ENCODE results near the gene DCANP1. TPM values are rescaled to one million over a fixed set of nuclear protein-coding genes. Genes with fewer than 3 reads are reported as not detected.

DCANP1 gene
- total and polyA plus RNA-seq, 9 of the 15 experiments (the other 6 are each of a cell fraction or from before 2014, with no cell fraction given): not detected

DNA sequence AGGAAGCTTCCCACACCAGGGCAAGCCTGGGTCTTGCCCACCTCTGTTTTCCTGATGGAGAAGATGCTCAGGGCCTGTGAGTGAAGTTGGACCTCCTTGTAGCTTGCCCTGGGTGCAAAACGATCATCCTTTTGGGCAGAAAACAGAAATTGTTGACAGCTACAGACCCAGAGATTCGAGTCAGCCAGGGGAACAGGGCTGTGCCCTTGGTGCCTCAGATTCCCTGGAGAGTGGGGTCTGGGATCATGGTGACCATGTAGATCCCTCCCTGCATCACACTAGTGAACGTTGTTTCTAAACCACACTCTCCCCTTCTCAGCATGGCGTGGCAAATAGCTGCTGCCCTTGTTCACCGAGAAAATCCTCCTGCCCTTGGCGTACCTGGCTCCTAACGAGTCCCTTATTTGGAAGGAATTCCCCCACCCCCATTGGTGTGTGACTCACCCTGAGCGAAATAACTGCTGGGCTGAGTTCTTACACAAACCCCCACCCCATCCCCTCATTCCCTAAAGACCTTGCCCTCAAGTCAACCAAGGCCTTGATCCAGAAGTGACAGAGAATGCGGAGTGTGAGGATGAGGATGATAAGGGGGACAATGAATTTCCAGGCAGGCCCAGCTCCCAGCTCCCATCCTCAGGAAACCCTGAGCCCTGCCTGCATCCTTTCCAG lies 1.1 kb upstream of the DCANP1 start:
- no TSS peak for BruUV-seq (replicated peaks)
- Histone ChIP-seq H3K27ac (ENCODE audit: extremely low read depth, low read depth, low read length) (no peak overlapping the region), H3K9me3 (replicated peaks; ENCODE audit: control insufficient read depth, insufficient read depth, low read depth, low read length) (no peaks in the 10 kb centered on the region), H3K9ac (ENCODE audit: insufficient read depth in 1 of 2, low read depth in 2 of 2, low read length in 2 of 2) (no peak overlapping the region; a peak in 1 of 4 replicates), H3K4me2 (ENCODE audit: insufficient read depth, low read length) (no peak overlapping the region), H2AFZ (ENCODE audit: low read depth, low read length) (no peak overlapping the region), H3K36me3 (ENCODE audit: control insufficient read depth, insufficient read depth, low read length) (no peaks in the 10 kb centered on the region), H3K79me2 (ENCODE audit: control insufficient read depth, insufficient read depth, low read length) (no peaks in the 10 kb centered on the region), H3K27me3 (ENCODE audit: control insufficient read depth in 2 of 2, insufficient read depth in 2 of 2, low read length in 2 of 2) (no peaks in the 10 kb centered on the region; a peak in 3 of 5 replicates), H4K20me1 (replicated peaks; ENCODE audit: control insufficient read depth, insufficient read depth, low read length) (no peaks in the 10 kb centered on the region; the same call in 1 of the 2 replicates), H3K9me1 (ENCODE audit: control insufficient read depth, insufficient read depth, low read length) (no peaks in the 10 kb centered on the region), H3K4me3 (no peak overlapping the region), H3K4me1 (replicated peaks in 1 of 2; ENCODE audit: control insufficient read depth in 2 of 2, insufficient read depth in 2 of 2, low read length in 2 of 2) (peaks cover 0 to 12% of the 10 kb centered on the region in 2 experiments; a peak in 2 of 5 replicates)
- DNase-seq (ENCODE audit: extremely low read depth in 1 of 4, low spot score in 3 of 4): no peak
- in situ Hi-C loops (cut with MboI): no loop called here
- ChIA-PET POLR2A (interaction anchor here (0.5 to 1.6 kb wide), 5 partner anchors 9 to 104 kb away, joined by 3 to 5 read pairs (median 3); no protein-coding TSS in a partner anchor), CTCF (ENCODE audit: low intra/inter-chr PET ratio) (no interaction called here)
- WGBS (ENCODE audit: insufficient coverage, low coverage, missing lambda C conversion rate): 19% methylated on average over 9 of the region's 9 CpGs
- no peak for FAIRE-seq
- no peak for TF ChIP-seq ZNF707 (CRISPR knock-in tag; conservative IDR thresholded peaks at IDR 0.05)
- 0 out of 2 replicates have a peak, but pooled peaks have one; percentile 13 for TF ChIP-seq FOSL1 (tag; conservative IDR thresholded peaks at IDR 0.05)
- no peak for TF ChIP-seq NR2C2 (CRISPR knock-in tag; IDR thresholded peaks at IDR 0.05)
- TF ChIP-seq NR2C2 (tag; IDR thresholded peaks at IDR 0.05): no peak
- ATAC-seq: no peak
- intact Hi-C loops (cut with micrococcal nuclease): no loop called here

DNA sequence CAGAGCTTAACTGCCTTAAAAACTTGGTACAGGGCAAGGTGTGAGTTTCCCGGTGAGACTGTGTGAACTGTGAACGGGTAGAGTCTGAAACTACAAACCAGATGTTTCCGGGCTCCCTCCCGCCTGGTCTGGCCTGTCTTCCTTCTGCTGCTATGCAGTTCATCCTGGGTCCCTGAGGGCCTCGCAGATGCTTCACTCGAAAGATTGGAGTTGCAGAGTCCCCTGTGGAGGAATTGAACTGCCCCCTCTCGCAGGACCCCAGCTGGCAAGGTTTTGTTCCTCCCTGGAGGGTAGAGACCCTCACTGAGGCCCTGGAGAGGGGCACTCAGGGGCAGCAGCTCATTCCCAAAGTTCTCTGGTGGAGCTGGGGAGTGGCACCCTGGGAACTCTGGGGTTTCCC lies 533 bp downstream of the DCANP1 start:
- Histone ChIP-seq H3K36me3 (ENCODE audit: control insufficient read depth, insufficient read depth, low read length) (no peaks in the 10 kb centered on the region), H3K4me3 (no peak overlapping the region), H3K9ac (ENCODE audit: insufficient read depth in 1 of 2, low read depth in 2 of 2, low read length in 2 of 2) (no peak overlapping the region), H2AFZ (ENCODE audit: low read depth, low read length) (no peak overlapping the region), H4K20me1 (replicated peaks; ENCODE audit: control insufficient read depth, insufficient read depth, low read length) (no peaks in the 10 kb centered on the region; the same call in 1 of the 2 replicates), H3K27me3 (ENCODE audit: control insufficient read depth in 2 of 2, insufficient read depth in 2 of 2, low read length in 2 of 2) (no peaks in the 10 kb centered on the region; a peak in 1 of 5 replicates), H3K27ac (ENCODE audit: extremely low read depth, low read depth, low read length) (no peak overlapping the region), H3K4me1 (replicated peaks in 1 of 2; ENCODE audit: control insufficient read depth in 2 of 2, insufficient read depth in 2 of 2, low read length in 2 of 2) (peaks cover 0 to 12% of the 10 kb centered on the region in 2 experiments; a peak in 2 of 5 replicates), H3K9me3 (replicated peaks; ENCODE audit: control insufficient read depth, insufficient read depth, low read depth, low read length) (no peaks in the 10 kb centered on the region), H3K9me1 (ENCODE audit: control insufficient read depth, insufficient read depth, low read length) (no peaks in the 10 kb centered on the region), H3K79me2 (ENCODE audit: control insufficient read depth, insufficient read depth, low read length) (no peaks in the 10 kb centered on the region), H3K4me2 (ENCODE audit: insufficient read depth, low read length) (no peak overlapping the region)
- ChIA-PET CTCF (ENCODE audit: low intra/inter-chr PET ratio) (no interaction called here), POLR2A (interaction anchor here (0.9 to 1.6 kb wide), 2 partner anchors 9 to 52 kb away, joined by 3 read pairs; no protein-coding TSS in a partner anchor)
- WGBS (ENCODE audit: insufficient coverage, low coverage, missing lambda C conversion rate): 36% methylated on average over 7 of the region's 7 CpGs
- intact Hi-C loops (cut with micrococcal nuclease) (no loop called here), in situ Hi-C loops (cut with MboI) (no loop called here)
- DNase-seq (ENCODE audit: extremely low read depth in 1 of 4, low spot score in 3 of 4) (no peak), FAIRE-seq (no peak), ATAC-seq (no peak)
- BruUV-seq (replicated peaks): no TSS peak
- TF ChIP-seq SIX5 (IDR thresholded peaks at IDR 0.05; ENCODE audit: borderline replicate concordance in 1 of 2, insufficient read depth in 1 of 2, low read depth in 1 of 2, low read length in 2 of 2) (no peak), MTA2 (IDR thresholded peaks at IDR 0.05; ENCODE audit: low read depth) (no peak), RBM39 (optimal IDR thresholded peaks at IDR 0.05; ENCODE audit: low read depth, low read length) (no peak), RFX1 (IDR thresholded peaks at IDR 0.05) (no peak), NFATC3 (IDR thresholded peaks at IDR 0.05) (no peak), MCM5 (IDR thresholded peaks at IDR 0.05; ENCODE audit: low read depth) (no peak)
- TF ChIP-seq, protein P1, sequence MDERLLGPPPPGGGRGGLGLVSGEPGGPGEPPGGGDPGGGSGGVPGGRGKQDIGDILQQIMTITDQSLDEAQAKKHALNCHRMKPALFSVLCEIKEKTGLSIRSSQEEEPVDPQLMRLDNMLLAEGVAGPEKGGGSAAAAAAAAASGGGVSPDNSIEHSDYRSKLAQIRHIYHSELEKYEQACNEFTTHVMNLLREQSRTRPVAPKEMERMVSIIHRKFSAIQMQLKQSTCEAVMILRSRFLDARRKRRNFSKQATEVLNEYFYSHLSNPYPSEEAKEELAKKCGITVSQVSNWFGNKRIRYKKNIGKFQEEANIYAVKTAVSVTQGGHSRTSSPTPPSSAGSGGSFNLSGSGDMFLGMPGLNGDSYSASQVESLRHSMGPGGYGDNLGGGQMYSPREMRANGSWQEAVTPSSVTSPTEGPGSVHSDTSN (CRISPR knock-in tag; IDR thresholded peaks at IDR 0.05; ENCODE audit: low read depth): no peak
- TF ChIP-seq, protein P1 (tag; conservative IDR thresholded peaks at IDR 0.05; ENCODE audit: low read depth): no peak
- TF ChIP-seq, protein P2, sequence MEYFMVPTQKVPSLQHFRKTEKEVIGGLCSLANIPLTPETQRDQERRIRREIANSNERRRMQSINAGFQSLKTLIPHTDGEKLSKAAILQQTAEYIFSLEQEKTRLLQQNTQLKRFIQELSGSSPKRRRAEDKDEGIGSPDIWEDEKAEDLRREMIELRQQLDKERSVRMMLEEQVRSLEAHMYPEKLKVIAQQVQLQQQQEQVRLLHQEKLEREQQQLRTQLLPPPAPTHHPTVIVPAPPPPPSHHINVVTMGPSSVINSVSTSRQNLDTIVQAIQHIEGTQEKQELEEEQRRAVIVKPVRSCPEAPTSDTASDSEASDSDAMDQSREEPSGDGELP (CRISPR knock-in tag; IDR thresholded peaks at IDR 0.05; ENCODE audit: borderline replicate concordance): no peak
